Measurements from ENCODE around the gene ZNF69.
A peak's percentile ranks its signal among the peaks of the same experiment; 100 is the strongest.
"Not testable (repeated sequence)": the region's sequence is repeated elsewhere in the genome, so short reads cannot be mapped to it uniquely, and the experiment has no call there.

Gene ZNF69

DNA sequence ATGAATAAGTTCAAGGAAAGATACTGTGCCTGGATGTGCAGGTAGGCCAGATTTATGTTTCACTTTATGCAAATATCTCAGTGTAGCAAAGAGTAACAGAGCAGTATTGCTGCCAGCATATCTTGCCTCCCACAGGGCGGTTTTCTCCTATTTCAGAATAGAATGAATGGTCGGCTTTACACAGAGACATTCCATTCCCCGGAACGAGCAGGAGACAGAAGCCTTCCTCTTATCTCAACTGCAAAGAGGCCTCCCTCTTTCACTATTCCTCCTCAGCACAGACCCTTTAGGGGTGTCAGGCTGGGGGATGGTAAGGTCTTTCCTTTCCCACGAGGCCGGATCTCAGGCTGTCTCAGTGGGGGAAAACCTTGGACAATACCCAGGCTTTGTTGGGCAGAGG, 2.3 kb downstream of the ZNF69 start:
- DNase-seq; in situ Hi-C loops (cut with MboI; ENCODE audit: low pct_unique_long_range_greater_than_20kb, low sequenced_read_pairs): not testable (repeated sequence)

DNA sequence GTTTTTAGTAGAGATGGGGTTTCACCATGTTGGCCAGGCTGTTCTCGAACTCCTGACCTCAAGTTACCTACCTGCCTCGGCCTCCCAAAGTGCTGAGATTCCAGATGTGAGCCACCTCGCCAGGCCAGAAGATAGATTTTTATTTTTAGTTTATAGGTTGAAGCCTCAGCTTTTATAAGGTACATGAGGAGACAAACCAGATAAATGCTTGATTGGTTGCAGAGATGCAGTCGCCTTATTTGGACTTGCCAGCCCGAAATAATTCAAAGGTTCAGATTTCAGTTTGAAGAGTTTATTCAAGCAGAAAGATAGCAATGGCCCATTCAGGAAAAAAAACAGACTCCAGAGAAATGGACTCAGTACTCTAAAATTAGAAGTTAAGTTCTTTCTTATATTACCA, 3.1 kb downstream of the ZNF69 start:
- in situ Hi-C loops (cut with MboI; ENCODE audit: low pct_unique_long_range_greater_than_20kb, low sequenced_read_pairs): no loop called here
- DNase-seq: no peak

DNA sequence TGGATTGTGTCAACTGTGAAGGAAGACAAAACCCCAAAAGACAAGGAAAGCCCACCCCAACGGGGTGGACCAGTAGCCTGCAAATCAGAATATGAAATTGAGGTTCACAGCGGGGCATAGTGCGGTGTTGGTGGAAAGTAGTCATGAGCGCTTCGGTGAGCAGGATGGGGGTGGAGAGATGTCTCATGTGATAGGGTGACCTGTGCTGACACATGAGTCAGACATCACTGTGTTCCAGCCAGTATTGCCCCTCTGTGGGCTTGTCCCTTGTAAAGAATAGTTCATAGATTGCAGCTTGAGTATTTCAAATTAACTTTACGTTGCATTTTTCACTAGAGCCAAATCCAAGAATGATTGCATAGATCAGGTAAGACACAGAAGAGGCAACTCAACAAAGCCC, 7.3 kb downstream of the ZNF69 start:
- in situ Hi-C loops (cut with MboI; ENCODE audit: low pct_unique_long_range_greater_than_20kb, low sequenced_read_pairs): no loop called here
- DNase-seq: no peak

DNA sequence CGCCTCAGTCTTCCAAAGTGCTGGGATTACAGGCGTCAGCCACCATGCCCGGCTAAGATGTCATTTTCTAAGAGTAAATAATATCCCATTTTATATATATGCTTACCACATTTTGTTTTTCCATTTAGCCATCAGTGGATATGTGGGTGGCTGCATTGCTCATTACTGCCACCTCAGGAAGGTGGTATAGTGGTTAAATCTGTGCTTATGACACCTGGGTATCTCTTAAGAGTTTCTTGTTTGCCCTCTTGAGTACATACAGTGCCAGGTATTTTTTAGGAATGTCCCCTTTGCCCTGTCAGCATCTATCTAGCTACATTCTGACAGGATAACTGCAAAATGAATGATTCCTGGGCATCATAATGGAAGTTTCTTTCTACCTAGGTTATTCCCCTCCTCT, 14.6 kb downstream of the ZNF69 start:
- in situ Hi-C loops (cut with MboI; ENCODE audit: low pct_unique_long_range_greater_than_20kb, low sequenced_read_pairs): no loop called here
- no peak for DNase-seq

DNA sequence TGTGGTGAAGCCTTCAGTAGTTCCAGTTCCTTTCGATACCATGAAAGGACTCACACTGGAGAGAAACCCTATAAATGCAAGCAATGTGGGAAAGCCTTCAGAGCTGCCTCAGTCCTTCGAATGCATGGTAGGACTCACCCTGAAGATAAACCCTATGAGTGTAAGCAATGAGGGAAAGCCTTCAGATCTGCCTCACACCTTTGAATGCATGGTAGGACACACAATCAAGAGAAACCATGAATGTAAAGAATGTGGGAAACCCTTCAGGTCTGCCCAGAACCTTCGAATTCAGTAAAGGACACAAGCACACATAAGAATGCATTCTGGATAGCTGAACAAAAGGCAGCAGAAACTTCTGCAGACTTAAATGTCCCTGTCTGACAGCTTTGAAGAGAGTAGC, 18.3 kb downstream of the ZNF69 start:
- no peak for DNase-seq
- in situ Hi-C loops (cut with MboI; ENCODE audit: low pct_unique_long_range_greater_than_20kb, low sequenced_read_pairs): no loop called here

DNA sequence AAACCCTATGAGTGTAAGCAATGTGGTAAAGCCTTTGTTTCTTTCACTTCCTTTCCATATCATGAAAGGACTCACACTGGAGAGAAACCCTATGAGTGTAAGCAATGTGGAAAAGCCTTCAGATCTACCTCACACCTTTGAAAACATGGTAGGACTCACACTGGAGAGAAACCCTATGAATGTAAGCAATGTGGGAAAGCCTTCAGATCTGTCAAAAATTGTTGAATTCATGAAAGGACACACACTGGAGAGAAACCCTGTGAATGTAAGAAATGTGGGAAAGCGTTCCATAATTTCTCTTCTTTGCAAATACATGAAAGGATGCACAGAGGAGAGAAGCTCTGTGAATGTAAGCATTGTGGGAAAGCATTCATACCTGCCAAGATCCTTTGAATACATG, 24.4 kb downstream of the ZNF69 start:
- peak; percentile 11 for DNase-seq
- in situ Hi-C loops (cut with MboI; ENCODE audit: low pct_unique_long_range_greater_than_20kb, low sequenced_read_pairs): not testable (repeated sequence)

DNA sequence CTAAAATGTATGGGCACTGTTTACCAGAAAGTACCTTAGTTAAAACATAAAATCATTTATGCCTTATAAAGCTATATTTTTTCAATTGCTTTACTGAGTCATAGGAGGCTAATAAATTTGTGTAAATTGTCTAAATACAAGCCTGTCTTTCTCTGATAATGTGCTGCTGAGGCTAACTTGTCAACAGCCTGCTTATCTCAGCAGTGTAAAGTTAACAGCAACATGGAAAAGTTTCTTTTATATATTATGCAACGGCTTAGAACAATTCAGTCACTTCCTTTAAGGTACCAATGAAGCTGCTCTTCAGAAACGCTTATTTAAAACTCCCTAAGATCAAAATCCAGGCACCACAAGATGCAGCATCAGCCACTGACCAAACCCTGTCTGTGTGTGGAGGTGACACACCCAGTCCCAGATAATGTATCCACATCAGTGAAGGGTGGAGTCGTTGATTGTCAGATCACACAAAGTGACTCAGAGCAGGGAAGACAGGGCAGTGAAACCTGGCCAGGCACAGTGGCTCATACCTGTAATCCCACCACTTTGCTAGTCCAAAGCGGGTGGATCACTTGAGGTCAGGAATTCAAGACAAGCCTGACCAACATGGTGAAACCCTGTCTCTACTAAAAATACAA, 27.0 kb downstream of the ZNF69 start:
- in situ Hi-C loops (cut with MboI; ENCODE audit: low pct_unique_long_range_greater_than_20kb, low sequenced_read_pairs): not testable (repeated sequence)

DNA sequence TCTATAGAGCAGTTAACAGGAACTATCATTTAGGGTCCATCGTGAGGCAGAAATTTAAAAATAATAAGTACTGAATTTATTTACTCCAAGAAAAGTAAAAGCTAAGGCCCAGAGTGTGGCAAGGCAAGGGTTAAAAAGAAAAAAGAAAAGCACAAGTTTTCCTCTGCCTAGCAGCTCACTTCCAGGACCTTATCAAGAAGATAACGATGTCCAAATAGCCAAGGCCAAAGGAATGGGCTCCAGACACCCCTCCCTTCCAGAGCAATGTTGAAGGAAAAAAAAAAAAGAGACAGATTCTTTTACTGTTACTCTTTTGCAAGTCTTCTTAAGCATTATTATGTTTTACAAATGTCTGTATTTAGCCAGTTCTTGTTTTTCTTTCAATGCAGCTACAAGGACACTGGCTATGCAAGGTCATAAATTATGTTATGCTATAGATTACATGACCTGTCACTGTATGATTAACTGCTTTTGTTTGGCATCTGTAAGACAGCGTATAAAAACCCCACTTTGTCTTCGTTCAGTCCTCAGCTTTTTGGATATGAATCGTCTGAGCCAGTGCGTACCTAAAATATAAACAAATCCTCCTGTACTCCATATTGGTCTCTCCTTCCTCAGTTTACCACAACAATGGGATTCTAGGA, 34.4 kb downstream of the ZNF69 start:
- in situ Hi-C loops (cut with MboI; ENCODE audit: low pct_unique_long_range_greater_than_20kb, low sequenced_read_pairs): no loop called here
- no peak for DNase-seq

More for the DNA sequence above, 27.0 kb downstream of the ZNF69 start:
- not testable (repeated sequence) for DNase-seq

DNA sequence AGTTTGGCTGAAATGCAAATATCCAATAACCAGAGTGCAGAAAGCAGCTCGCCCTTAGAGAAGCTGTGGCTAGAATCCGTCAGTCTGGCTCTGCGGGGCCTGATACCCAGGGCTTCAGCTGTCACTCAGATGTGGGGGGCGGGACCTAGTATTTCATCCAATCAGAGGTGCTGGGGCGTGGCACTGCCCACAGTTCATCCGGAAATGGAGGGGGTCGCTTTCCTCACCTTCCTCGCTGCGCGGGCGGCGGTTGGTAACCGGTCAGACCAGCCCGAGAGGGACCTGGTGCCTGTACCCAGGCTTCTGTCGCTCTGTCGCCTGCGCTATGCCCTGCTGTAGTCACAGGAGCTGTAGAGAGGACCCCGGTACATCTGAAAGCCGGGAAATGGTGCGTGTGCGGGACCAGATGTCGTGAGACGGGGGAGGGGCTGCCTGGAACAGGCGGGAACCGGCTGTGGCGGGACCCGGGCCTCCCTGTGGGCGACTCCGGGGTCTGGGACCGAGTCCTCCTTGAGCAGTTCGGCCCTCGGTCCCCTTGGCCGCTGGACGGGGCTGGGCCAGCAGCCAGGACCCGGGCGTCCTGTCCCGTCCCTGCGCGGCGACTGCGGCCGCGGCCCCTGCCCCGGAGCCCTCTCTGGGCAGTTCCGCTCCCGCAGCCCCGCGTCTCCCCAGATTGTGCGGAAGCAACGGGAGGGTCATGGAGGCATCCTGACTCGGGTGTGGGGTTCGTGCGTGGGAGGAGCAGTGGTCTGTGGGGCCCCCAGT, 37.5 kb downstream of the ZNF69 start, which contains the start of gene ZNF700:
Gene ZNF700, plus strand, starts transcription at position 222 of the 765 bp plus-strand sequence. Its CDS starts 104 bp downstream, at position 326.
- in situ Hi-C loops (cut with MboI; ENCODE audit: low pct_unique_long_range_greater_than_20kb, low sequenced_read_pairs): no loop called here
- peak; percentile 96 for DNase-seq

DNA sequence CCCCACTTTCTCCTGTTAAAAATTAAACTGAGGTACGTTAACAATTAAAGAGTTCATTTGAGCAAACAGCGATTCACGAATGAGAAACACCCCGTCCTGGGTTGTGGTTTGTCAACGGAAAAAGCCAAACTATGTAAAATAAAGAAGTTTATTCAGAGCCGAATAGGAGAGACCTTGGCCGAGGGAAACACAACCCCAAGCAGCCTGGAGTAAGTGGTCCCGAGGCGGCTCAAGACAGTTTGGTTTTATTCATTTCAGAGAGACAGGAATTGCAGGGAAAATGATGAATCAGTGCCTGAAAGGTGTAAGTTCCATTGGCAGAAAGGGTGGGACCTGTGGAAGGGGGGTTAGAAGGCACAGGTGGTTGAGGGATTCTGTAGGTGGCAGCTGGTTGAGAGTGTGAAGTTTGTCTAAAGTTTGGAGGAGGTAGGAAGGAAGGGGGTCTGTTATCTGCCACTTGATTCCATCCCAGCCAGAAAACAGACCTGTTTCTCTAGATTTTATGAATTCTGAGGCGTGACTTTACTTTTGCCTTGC, 38.1 kb downstream of the ZNF69 start:
- in situ Hi-C loops (cut with MboI; ENCODE audit: low pct_unique_long_range_greater_than_20kb, low sequenced_read_pairs); DNase-seq: not testable (repeated sequence)

DNA sequence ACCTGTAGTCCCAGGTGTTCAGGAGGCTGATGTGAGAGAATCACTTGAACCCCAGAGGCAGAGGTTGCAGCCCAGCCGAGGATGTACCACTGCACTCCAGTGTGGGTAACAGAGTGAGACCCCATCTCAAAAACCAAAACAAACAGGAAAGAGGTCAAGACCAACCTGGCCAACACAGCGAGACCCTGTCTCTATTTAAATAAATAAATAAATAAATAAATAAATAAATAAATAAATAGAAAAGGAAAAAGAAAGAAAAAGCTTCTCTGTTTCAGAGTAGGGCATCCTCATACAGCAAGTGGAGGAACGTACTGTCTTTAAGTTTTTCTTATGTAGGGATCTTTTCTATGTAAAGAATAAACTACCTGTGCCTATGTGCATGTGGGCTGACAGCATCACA, 39.6 kb downstream of the ZNF69 start:
- DNase-seq: no peak
- in situ Hi-C loops (cut with MboI; ENCODE audit: low pct_unique_long_range_greater_than_20kb, low sequenced_read_pairs): no loop called here

DNA sequence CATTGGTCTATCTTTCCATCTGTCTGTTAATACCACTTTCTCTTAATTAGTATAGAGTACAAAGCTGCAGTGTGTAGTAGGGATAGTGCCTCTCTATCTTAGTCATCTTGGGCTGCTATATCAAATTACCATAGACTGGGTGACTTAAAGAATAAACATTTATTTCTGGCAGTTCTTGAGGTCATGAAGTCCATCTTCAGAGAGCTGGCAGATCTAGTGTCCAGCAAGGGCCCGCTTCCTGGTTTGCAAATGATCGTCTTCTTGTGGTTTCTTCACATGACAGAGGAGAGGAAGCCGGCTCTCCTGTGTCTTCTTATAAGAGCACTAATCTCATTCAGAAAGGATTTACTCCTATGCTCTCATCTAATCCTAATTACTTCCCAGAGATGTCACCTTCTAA, 43.5 kb downstream of the ZNF69 start:
- no peak for DNase-seq
- in situ Hi-C loops (cut with MboI; ENCODE audit: low pct_unique_long_range_greater_than_20kb, low sequenced_read_pairs): no loop called here

DNA sequence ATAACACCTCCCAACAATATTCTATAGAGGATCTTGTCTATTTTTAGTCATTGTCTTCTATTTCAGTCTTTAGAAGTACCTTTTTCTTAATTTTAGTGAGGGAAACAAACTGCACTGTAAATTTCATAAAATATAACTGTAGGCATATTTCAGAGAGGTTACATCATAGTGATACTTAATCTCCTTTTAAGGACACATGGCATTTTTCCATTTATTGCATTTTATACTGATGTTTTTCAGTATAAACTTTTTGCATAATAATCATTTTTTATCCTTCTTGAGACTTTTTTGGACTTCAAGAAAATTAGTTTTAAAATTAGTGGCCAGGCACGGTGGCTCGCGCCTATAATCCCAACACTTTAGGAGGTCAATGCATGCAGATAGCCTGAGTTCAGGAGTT, 43.9 kb downstream of the ZNF69 start:
- no peak for DNase-seq
- in situ Hi-C loops (cut with MboI; ENCODE audit: low pct_unique_long_range_greater_than_20kb, low sequenced_read_pairs): no loop called here

DNA sequence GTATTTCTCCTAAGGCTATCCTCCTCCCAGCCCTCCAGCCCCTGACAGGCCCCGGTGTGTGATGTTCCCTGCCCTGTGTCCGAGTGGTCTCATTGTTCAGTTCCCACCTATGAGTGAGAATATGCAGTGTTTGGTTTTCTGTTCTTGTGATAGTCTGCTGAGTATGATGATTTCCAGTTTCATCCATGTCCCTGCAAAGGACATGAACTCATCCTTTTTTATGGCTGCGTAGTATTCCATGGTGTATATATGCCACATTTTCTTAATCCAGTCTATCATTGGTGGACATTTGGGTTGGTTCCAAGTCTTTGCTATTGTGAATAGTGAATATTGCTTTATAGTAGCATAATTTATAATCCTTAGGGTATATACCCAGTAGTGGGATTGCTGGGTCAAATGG, 48.2 kb downstream of the ZNF69 start:
- DNase-seq; in situ Hi-C loops (cut with MboI; ENCODE audit: low pct_unique_long_range_greater_than_20kb, low sequenced_read_pairs): not testable (repeated sequence)

DNA sequence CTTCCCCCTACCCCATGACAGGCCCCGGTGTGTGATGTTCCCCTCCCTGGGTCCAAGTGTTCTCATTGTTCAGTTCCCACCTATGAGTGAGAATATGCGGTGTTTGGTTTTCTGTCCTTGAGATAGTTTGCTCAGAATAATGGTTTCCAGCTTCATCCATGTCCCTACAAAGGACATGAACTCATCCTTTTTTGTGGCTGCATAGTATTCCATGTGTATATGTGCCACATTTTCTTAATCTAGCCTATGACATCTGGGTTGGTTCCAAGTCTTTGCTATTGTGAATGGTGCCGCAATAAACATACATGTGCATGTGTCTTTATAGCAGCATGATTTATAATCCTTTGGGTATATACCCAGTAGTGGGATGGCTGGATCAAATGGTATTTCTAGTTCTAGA, 50.8 kb downstream of the ZNF69 start:
- DNase-seq; in situ Hi-C loops (cut with MboI; ENCODE audit: low pct_unique_long_range_greater_than_20kb, low sequenced_read_pairs): not testable (repeated sequence)

DNA sequence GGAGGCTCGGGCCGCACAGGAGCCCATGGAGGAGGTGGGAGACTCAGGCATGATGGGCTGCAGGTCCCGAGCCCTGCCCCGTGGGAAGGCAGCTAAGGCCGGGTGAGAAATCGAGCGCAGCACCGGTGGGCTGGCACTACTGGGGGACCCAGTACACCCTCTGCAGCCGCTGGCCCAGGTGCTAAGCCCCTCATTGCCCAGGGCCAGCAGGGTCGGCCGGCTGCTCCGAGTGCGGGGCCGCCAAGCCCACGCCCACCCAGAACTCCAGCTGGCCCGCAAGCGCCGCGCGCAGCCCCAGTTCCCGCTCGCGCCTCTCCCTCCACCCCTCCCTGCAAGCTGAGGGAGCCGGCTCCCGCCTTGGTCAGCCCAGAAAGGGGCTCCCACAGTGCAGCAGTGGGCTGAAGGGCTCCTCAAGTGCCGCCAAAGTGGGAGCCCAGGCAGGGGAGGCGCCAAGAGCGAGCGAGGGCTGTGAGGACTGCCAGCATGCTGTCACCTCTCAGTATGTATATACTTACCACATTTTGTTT, 53.8 kb downstream of the ZNF69 start:
- DNase-seq; in situ Hi-C loops (cut with MboI; ENCODE audit: low pct_unique_long_range_greater_than_20kb, low sequenced_read_pairs): not testable (repeated sequence)

DNA sequence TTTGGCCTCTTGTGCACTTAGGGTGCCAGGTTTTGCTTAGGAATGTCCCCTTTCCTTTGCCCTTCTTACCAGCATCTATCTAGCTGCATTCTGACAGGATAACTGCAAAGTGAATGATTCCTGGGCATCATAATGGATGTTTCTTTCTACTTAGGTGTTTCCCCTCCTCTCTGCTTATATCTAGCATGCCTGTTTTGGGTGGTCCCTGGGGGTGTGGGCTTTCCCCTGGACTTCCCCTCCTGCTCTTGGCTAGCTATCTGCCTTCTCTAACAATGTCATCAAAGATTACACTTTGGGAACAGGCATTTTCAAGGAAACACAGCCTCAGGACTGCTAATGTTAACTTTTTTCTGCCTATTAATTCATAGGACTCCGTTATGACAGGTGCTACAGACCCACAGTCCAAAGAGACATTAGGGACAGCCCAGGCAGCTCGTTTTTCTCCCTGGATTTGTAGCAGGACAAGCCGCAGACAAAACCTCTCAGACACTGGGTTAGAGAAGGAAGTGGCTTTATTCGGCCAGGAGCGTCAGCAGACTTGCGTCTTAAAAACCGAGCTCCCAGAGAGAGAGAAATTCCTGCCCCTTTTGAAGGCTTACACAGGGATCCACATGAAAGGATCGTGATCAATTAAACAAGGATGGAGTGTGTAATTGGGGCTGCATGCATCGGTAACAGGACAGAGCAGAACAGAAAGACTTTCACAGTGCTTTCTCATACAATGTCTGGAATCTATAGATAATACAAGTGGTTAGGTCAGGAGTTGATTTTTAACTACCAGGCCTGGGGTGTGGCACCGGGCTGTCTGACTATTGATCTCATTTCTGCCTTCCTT, 54.6 kb downstream of the ZNF69 start:
- in situ Hi-C loops (cut with MboI; ENCODE audit: low pct_unique_long_range_greater_than_20kb, low sequenced_read_pairs): no loop called here
- no peak for DNase-seq

DNA sequence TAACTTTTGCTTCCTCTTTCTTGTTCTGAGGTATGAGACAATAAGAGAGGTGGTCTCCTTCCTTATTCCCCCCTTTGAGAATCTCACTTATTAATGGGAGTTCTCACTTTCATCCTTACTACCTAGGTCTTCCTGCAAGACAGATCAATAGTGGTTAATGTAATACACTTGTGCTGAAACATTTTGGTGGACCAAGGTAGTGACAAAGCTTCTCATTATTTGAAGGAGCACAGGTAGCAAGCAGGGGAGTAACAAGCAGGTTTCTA, 55.2 kb downstream of the ZNF69 start:
- peak; percentile 20 for DNase-seq
- in situ Hi-C loops (cut with MboI; ENCODE audit: low pct_unique_long_range_greater_than_20kb, low sequenced_read_pairs): no loop called here

DNA sequence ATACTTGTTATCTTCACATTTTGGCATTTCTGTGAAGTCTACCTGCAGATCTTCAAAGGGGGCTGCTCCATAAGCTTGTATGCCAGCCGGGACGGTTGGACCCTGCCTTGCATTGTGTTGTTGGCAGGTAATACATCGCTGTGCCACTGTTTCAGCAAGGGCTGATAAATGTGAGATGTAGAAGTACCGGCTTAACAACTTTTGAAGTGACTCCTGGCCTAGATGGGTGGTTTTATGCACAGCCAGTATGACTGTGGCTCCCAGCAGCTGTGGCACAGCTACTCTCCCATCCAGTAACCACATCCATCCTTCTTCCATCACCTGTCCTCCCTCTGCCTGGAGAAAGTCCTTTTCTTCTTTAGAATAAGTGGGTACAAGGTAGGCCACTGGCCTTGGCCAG, 57.1 kb downstream of the ZNF69 start:
- in situ Hi-C loops (cut with MboI; ENCODE audit: low pct_unique_long_range_greater_than_20kb, low sequenced_read_pairs): no loop called here
- no peak for DNase-seq

Data from KBM-7 (cell line).